ENCODE results near the gene CLEC4G.

- TF ChIP-seq CTCF (optimal IDR thresholded peaks at IDR 0.05 in 1 of 3, IDR thresholded peaks at IDR 0.05 in 1 of 3, conservative IDR thresholded peaks at IDR 0.05 in 1 of 3; ENCODE audit: extremely low read depth in 1 of 3, insufficient read depth in 2 of 3, low read length in 3 of 3) (no peak), EZH2 (IDR thresholded peaks at IDR 0.05; ENCODE audit: low read length) (no peak)
Measured at GRCh38 chr19:7744199-7744786, 12.4 kb upstream of the CLEC4G start.

All from keratinocyte (primary cell).